Right atrium auricular region (tissue), 2 donors: ENCODE data around the gene NSUN6. TPM values are rescaled to one million over a fixed set of nuclear protein-coding genes. Genes with fewer than 3 reads are reported as not detected.
A peak's percentile ranks its signal among the peaks of the same experiment; 100 is the strongest.

Experiments
- DNase-seq: peaks from one replicate; pipeline ENCODE4 v3.0.0-alpha.2; 2019; ENCODE audit warnings: low spot score
- H3K27ac ChIP-seq, 2 donors: fragments of 200-600 bp; sonication (generic); 1 replicate in 1 of 2; 2 replicates in 1 of 2; pipeline ENCODE4 v1.5.1; 2016 to 2019
- H3K27me3 ChIP-seq, 2 donors: fragments of 200-600 bp; sonication (generic); one replicate each; pipeline versions ENCODE4 v1.5.1 to v1.6.0; 2017 to 2019
- H3K36me3 ChIP-seq: fragments of 200-600 bp; sonication (generic); one replicate; pipeline ENCODE4 v1.5.1; 2016
- H3K4me1 ChIP-seq, 2 donors: fragments of 200-600 bp; sonication (generic); one replicate each; pipeline versions ENCODE4 v1.5.1 to v1.6.0; 2017 to 2019
- H3K4me3 ChIP-seq, 2 donors: fragments of 200-600 bp; sonication (generic); 1 replicate in 1 of 2; 2 replicates in 1 of 2; pipeline ENCODE4 v1.5.1; 2017 to 2019; ENCODE audit warnings: mild to moderate bottlenecking in 1 of 2, moderate library complexity in 1 of 2
- H3K9me3 ChIP-seq, 2 donors: fragments of 200-600 bp; sonication (generic); one replicate each; pipeline ENCODE4 v1.5.1; 2019
- total RNA-seq, 2 donors: library from RNA; depleted of rRNA; stranded (reverse); fragments of >200 nt; gene quantifications; one replicate each; pipeline ENCODE4 v1.1.0, GENCODE V29; 2016
- TF ChIP-seq, protein P1 (sequence below), 2 donors: fragments of 200-600 bp; sonication (generic); IDR thresholded peaks; one replicate each; pipeline ENCODE4 v1.5.1; 2019; ENCODE audit warnings: antibody characterized with exemption in 2 of 2

NSUN6 gene
- total RNA-seq, 2 donors from 2014 or later, result 5.3 to 8.8 TPM

DNA sequence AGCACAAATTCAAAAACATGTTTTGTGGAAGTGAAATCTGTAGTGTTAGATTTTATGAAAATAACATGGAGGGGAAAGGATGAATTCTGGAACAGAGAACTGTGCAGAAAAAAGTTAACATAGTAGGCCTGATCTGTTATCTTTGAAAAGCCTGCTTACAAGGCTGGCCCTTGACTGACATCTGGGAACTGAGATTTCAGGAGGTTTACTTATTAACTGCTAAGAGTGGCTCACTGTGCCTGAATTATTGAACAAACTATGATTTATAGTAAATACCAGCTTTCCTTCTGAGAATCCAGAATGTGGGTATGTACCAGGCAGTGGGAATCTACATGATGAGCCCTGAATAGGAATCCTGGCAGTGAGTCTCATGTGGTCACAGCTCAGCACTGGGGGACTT, 30.5 kb downstream of the NSUN6 start:
- H3K27me3 ChIP-seq, result no peaks in the 10 kb centered on the region
- H3K36me3 ChIP-seq, result no peaks in the 10 kb centered on the region
- no peaks in the 10 kb centered on the region for H3K4me1 ChIP-seq
- H3K4me3 ChIP-seq, result no peak overlapping the region
- H3K9me3 ChIP-seq, result no peaks in the 10 kb centered on the region
- TF ChIP-seq, protein P1, sequence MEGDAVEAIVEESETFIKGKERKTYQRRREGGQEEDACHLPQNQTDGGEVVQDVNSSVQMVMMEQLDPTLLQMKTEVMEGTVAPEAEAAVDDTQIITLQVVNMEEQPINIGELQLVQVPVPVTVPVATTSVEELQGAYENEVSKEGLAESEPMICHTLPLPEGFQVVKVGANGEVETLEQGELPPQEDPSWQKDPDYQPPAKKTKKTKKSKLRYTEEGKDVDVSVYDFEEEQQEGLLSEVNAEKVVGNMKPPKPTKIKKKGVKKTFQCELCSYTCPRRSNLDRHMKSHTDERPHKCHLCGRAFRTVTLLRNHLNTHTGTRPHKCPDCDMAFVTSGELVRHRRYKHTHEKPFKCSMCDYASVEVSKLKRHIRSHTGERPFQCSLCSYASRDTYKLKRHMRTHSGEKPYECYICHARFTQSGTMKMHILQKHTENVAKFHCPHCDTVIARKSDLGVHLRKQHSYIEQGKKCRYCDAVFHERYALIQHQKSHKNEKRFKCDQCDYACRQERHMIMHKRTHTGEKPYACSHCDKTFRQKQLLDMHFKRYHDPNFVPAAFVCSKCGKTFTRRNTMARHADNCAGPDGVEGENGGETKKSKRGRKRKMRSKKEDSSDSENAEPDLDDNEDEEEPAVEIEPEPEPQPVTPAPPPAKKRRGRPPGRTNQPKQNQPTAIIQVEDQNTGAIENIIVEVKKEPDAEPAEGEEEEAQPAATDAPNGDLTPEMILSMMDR (IDR thresholded peaks at IDR 0.05), result no peak
- no peak overlapping the region for H3K27ac ChIP-seq
- no peak for DNase-seq

DNA sequence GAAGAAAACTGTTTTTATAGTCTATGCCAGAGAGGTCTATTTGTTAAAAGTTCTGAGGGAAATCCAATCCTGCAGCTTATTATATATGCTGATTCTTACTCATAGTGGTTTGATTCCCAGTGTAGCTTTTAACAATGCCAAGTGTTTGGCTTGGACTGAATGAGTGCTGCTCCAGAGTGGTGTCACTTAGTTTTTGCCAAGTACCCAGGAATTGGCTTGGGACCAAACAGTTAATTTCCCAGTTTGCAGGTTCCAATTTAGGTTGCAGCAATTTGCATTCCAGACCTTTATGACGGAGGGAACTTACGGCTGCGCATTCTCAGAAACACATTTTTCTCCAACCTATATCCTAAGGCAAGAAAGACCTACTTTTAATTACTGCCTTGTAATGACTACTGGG, 32.4 kb downstream of the NSUN6 start:
- TF ChIP-seq, protein P1 (IDR thresholded peaks at IDR 0.05), result no peak
- Histone ChIP-seq H3K27ac (no peak overlapping the region), H3K36me3 (no peaks in the 10 kb centered on the region), H3K9me3 (no peaks in the 10 kb centered on the region), H3K4me3 (no peak overlapping the region), H3K4me1 (no peaks in the 10 kb centered on the region), H3K27me3 (no peaks in the 10 kb centered on the region)
- no peak for DNase-seq

DNA sequence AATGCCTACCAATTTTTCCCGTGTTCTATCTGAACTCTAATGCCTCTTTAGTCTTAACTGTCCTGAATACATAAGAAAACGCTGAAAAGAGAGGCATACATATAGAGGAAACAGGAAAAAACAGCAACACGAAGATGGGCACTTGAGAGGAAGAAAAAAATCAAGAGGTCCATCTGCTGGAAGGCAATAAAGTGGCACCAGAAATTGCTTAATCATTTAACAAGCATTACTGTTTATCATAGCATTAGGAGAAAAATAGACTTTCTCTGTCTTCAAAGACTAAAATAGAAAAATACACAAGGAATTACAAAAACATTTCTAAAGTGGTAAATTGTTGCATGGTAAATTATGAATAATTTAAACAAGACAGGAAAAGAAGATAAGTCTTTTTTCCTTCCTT, 35.0 kb downstream of the NSUN6 start:
- H3K4me3 ChIP-seq, result no peak overlapping the region
- no peaks in the 10 kb centered on the region for H3K27me3 ChIP-seq
- H3K9me3 ChIP-seq, result no peaks in the 10 kb centered on the region
- no peak for DNase-seq
- no peaks in the 10 kb centered on the region for H3K4me1 ChIP-seq
- H3K27ac ChIP-seq, result no peak overlapping the region
- H3K36me3 ChIP-seq, result no peaks in the 10 kb centered on the region
- TF ChIP-seq, protein P1 (IDR thresholded peaks at IDR 0.05), result no peak

DNA sequence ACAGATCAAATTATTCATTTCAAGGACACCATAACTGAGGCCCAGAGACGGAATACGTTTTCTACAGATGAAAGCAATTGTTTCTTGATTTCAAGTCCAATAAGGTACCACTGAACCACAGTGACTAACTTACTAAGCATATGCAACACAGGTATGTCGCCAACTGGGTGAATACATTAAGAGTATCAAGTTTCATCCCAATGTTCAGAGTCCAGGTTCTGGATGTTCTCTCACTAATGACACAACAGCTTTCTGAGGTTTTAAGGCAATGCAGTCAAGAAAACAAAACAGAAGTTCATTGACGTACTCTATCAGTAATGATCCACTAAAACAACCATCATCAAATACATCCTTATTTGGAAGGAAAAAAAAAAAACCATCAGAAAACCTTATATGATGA, 35.8 kb downstream of the NSUN6 start:
- Histone ChIP-seq H3K9me3 (no peaks in the 10 kb centered on the region), H3K4me3 (no peak overlapping the region), H3K36me3 (no peaks in the 10 kb centered on the region), H3K4me1 (peaks cover 0 to 5% of the 10 kb centered on the region in 2 donors), H3K27me3 (no peaks in the 10 kb centered on the region), H3K27ac (no peak overlapping the region)
- TF ChIP-seq, protein P1 (IDR thresholded peaks at IDR 0.05), result no peak
- DNase-seq, result no peak

DNA sequence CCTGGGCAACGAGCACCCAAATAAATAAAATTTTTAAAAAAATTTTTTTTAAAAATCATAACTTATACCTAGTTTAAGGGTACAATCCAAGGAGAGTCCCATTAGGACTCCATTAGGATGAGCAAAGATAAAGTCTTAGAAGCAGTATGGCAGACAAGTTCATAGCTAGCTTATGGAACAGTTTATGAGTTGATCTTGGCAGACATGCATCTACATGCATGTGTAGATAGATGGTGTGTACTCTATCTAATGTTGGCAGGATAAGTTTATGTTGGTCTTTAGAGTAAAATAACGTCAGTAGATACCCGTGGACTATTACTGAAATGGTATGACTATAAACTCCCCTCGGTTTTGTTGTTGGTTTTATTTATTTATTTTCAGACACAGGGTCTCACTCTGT, 40.2 kb downstream of the NSUN6 start:
- no peak overlapping the region for H3K4me3 ChIP-seq
- peaks cover 0 to 14% of the 10 kb centered on the region in 2 donors for H3K4me1 ChIP-seq
- no peaks in the 10 kb centered on the region for H3K36me3 ChIP-seq
- H3K9me3 ChIP-seq, result no peaks in the 10 kb centered on the region
- H3K27ac ChIP-seq, result peak overlapping the region; percentile 37 to 61
- no peaks in the 10 kb centered on the region for H3K27me3 ChIP-seq
- TF ChIP-seq, protein P1 (IDR thresholded peaks at IDR 0.05), result no peak
- DNase-seq, result no peak

DNA sequence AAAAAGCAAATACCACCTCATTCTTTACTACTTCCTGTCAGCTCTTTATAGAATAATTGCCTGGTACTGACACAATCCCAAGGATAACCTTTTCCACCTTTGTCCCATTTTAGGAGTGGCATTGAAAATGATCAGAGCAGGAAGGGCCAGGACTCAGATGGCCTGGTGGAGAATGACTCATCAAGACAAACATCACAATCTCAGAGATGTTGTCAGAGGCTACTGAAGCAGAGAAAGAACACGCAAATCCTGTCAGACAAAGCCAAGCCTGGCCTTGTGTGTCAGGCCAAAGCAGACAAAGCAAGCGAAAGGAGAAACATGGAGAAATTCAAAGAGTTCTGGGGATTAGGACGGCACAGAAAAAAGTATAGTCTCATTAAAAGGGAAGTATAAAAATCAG, 40.9 kb downstream of the NSUN6 start:
- peaks cover 0 to 14% of the 10 kb centered on the region in 2 donors for H3K4me1 ChIP-seq
- H3K36me3 ChIP-seq, result no peaks in the 10 kb centered on the region
- no peak overlapping the region for H3K4me3 ChIP-seq
- peak overlapping the region; percentile 37 to 61 for H3K27ac ChIP-seq
- no peak for DNase-seq
- TF ChIP-seq, protein P1 (IDR thresholded peaks at IDR 0.05), result no peak
- no peaks in the 10 kb centered on the region for H3K27me3 ChIP-seq
- H3K9me3 ChIP-seq, result no peaks in the 10 kb centered on the region
